Right lobe of liver (tissue), 6 donors: Measurements from ENCODE around the gene ILF2. TPM values are rescaled to one million over a fixed set of nuclear protein-coding genes. Genes with fewer than 3 reads are reported as not detected.
"Not testable (repeated sequence)": the region's sequence is repeated elsewhere in the genome, so short reads cannot be mapped to it uniquely, and the experiment has no call there.

Experiments used
- ATAC-seq, 4 donors: fragments of 200-7000 bp; cut with Tn5 transposase; one replicate each; pipeline ENCODE4 v1.9.1; 2020; ENCODE audit warnings: mild to moderate bottlenecking in 4 of 4, moderate library complexity in 4 of 4
- DNase-seq, 3 donors: peaks; one replicate each; pipeline ENCODE4 v3.0.0-alpha.2; 2020
- H3K27ac ChIP-seq, 3 donors: fragments of 200-600 bp; one replicate each; pipeline ENCODE4 v1.8.0; 2022
- H3K27me3 ChIP-seq, 2 donors: fragments of 200-600 bp; one replicate each; pipeline ENCODE4 v1.8.0; 2022
- H3K36me3 ChIP-seq, 4 donors: fragments of 200-600 bp; sonication (generic) in 1 of 4; one replicate each; pipeline versions ENCODE4 v1.5.1 to v1.8.0; 2017 to 2022; ENCODE audit warnings: control low read depth in 1 of 4
- H3K4me1 ChIP-seq, 4 donors: fragments of 200-600 bp; sonication (generic) in 1 of 4; one replicate each; pipeline versions ENCODE4 v1.5.1 to v1.8.0; 2017 to 2022; ENCODE audit warnings: control low read depth in 1 of 4
- H3K4me3 ChIP-seq, 3 donors: fragments of 200-600 bp; one replicate each; pipeline ENCODE4 v1.8.0; 2022
- H3K9me3 ChIP-seq, 4 donors: fragments of 200-600 bp; sonication (generic) in 1 of 4; one replicate each; pipeline versions ENCODE4 v1.5.1 to v1.8.0; 2017 to 2022; ENCODE audit warnings: control low read depth in 1 of 4
- POLR2A ChIP-seq: fragments of 450-650 bp; IDR thresholded peaks from one replicate; pipeline ENCODE4 v1.6.1; 2017; ENCODE audit warnings: antibody characterized with exemption, mild to moderate bottlenecking
- WGBS: methylation state at CpG from one replicate; pipeline ENCODE4 v1.1.6; 2018; ENCODE audit warnings: low coverage, low lambda C conversion rate; ENCODE audit not compliant: insufficient coverage; ENCODE audit errors: missing lambda C conversion rate; 5-methylcytosine and 5-hydroxymethylcytosine counted together
- intact Hi-C, 2 donors: fragments of 100-400 bp; cut with DNase I; formaldehyde crosslinking; loops; one replicate each; pipeline versions ENCODE4 v1.11.2 to v1.14.1; 2022
- total RNA-seq, 6 experiments: library from RNA; depleted of rRNA in 2 of 6; stranded (reverse); fragments of >200 nt in 2 of 6; fragmentation: NEBNext Ultra II Directional in 3 of 6; extraction: Animal tissue kit (Norgen Biotek cat#: 25700) in 3 of 6; gene quantifications; one replicate each; pipeline versions ENCODE4 v1.1.0 to v1.2.4, GENCODE V29; 2016 to 2023
- TF ChIP-seq, protein P1 (sequence below), 4 donors: fragments of 200-600 bp in 3 of 4; fragments of 450-650 bp in 1 of 4; IDR thresholded peaks; one replicate each; pipeline versions ENCODE4 v1.5.1 to v1.8.0; 2016 to 2022; ENCODE audit warnings: antibody characterized with exemption in 4 of 4, mild to moderate bottlenecking in 2 of 4
- donor health status: DM: no; HTN: yes; CAD: no.
- donor health status: DM: no; HTN: no; CAD: no.
- donor health status: DM: no; HTN: no; CAD: no.
- donor health status: DM: no; HTN: yes; CAD: no.
- donor health status: DM: no; HTN: yes; CAD: no.

Gene ILF2
- total RNA-seq, 6 experiments from 2014 or later = 30.2 to 55.9 (median 38.7) TPM

DNA sequence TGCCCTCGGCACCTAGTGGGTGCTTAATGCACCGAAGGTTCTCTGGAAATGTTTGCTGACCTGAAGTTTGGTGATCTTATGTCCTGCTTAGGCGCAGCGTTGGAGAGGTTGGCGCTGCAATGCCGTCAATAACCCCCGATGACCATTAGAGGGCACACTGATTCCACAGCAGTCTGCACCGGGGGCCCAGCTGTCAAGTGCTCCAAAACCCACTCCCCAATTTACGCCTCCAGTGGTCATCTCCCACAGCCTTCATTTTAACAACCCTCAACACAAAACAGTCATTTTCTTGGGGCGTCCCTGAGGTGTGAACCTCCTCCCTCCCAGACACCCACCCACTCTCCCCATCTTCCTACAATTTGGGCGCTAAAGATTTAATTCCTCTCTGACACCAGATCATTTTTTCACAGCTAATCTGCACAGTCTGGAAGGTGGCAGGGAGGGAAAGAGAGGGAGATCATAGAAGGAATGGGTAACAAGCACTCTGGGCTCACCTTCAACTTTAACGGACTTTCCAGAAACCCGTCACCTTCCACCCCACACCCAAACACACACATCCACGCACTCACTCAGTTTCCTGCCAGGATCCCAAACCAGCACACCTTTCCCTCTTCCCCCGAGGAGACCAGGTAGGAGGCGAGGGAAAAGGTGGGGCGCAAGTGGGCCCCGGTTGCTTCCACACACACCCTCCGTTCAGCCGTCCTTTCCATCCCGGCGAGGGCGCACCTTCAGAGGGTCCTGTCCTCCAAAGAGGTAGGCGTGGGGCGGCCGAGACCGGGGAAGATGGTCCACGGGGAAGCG lies 7.1 kb upstream of the ILF2 start:
- intact Hi-C loops = loop anchor here (5.0 to 10.0 kb wide), 3 partner anchors 69 to 307 kb away; partner anchors contain the start of genes RAB13 (in 1 of the 2) and SLC27A3 (in 1 of the 2)
- TF ChIP-seq POLR2A = no peak
- TF ChIP-seq, protein P1, sequence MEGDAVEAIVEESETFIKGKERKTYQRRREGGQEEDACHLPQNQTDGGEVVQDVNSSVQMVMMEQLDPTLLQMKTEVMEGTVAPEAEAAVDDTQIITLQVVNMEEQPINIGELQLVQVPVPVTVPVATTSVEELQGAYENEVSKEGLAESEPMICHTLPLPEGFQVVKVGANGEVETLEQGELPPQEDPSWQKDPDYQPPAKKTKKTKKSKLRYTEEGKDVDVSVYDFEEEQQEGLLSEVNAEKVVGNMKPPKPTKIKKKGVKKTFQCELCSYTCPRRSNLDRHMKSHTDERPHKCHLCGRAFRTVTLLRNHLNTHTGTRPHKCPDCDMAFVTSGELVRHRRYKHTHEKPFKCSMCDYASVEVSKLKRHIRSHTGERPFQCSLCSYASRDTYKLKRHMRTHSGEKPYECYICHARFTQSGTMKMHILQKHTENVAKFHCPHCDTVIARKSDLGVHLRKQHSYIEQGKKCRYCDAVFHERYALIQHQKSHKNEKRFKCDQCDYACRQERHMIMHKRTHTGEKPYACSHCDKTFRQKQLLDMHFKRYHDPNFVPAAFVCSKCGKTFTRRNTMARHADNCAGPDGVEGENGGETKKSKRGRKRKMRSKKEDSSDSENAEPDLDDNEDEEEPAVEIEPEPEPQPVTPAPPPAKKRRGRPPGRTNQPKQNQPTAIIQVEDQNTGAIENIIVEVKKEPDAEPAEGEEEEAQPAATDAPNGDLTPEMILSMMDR (IDR thresholded peaks at IDR 0.05) = peak; percentile 83 to 91 (median 88)
- DNase-seq (peak; percentile 46 to 54 (median 53)), ATAC-seq (peak; percentile 77 to 82 (median 80))
- 4% methylated on average over 27 of the region's 29 CpGs for WGBS
- peaks cover 0 to 23% (median 3%) of the 10 kb centered on the region in 4 donors for H3K4me1 ChIP-seq
- peaks cover 0 to 7% of the 10 kb centered on the region in 2 donors for H3K27me3 ChIP-seq
- peak overlapping the region in 1 of 3 donors; percentile 12 for H3K27ac ChIP-seq
- no peaks in the 10 kb centered on the region for H3K9me3 ChIP-seq
- H3K36me3 ChIP-seq = no peaks in the 10 kb centered on the region
- peak overlapping the region; percentile 44 to 51 (median 50) for H3K4me3 ChIP-seq

DNA sequence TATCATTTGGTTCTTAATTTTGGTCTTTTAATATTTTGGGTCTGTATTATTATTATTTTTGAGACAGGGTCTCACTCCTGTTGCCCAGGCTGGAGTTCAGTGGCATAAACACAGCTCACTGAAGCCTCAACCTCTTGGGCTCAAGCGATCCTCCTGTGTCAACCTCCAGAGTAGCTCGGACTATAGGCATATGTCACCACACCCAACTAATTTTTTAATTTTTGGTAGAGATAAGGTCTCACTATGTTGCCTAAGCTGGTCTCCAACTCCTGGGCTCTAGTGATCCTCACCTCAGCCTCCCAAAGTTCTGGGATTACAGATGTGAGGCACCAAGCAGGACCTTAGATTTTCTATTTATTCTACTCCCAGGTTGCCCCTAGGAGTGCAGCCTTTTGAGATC lies 2.7 kb upstream of the ILF2 start:
- no peak overlapping the region for H3K4me3 ChIP-seq
- H3K27ac ChIP-seq = no peak overlapping the region
- peaks cover 0 to 3% (median 0%) of the 10 kb centered on the region in 4 donors for H3K36me3 ChIP-seq
- peaks cover 0 to 25% (median 9%) of the 10 kb centered on the region in 4 donors for H3K4me1 ChIP-seq
- 87% methylated on average over 2 of the region's 2 CpGs for WGBS
- no peak for DNase-seq
- no peaks in the 10 kb centered on the region for H3K27me3 ChIP-seq
- TF ChIP-seq, protein P1 (IDR thresholded peaks at IDR 0.05) = no peak
- TF ChIP-seq POLR2A = no peak
- intact Hi-C loops = loop anchor here (10.0 kb wide), 2 partner anchors 101 to 311 kb away; partner anchors contain the start of genes RAB13 (in 1 of the 2) and SLC27A3 (in 1 of the 2)
- no peak for ATAC-seq
- H3K9me3 ChIP-seq = no peaks in the 10 kb centered on the region

DNA sequence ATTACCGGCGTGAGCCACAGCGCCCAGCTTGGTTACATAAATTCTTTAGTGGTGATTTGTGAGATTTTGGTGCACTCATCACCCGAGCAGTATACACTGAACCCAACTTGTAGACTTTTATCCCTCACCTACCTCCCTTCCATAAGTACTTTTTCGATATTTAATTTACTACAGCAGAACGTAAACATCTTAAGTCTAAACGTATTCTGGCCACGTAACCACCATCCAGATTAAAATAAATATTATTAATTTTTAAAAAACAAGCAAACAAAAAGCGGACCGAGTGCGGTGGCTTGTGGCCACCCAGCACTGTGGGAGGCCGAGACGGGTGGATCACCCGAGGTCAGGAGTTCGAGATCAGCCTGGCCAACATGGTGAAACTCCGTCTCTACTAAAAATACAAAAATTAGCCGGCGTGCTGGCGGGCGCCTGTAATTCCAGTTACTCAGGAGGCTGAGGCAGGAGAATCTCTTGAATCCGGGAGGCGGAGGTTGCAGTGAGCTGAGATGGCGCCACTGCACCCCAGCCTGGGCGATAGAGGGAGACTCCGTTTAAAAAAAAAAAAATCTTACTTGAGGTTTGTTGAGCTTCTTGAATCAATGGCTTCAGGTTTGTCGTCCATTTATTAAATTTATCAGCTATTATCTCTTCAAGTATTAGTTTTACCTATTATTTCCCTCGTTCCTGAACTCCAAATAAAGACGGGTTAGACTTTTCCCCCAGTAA lies 998 bp upstream of the ILF2 start:
- H3K27me3 ChIP-seq = not testable (repeated sequence)

DNA sequence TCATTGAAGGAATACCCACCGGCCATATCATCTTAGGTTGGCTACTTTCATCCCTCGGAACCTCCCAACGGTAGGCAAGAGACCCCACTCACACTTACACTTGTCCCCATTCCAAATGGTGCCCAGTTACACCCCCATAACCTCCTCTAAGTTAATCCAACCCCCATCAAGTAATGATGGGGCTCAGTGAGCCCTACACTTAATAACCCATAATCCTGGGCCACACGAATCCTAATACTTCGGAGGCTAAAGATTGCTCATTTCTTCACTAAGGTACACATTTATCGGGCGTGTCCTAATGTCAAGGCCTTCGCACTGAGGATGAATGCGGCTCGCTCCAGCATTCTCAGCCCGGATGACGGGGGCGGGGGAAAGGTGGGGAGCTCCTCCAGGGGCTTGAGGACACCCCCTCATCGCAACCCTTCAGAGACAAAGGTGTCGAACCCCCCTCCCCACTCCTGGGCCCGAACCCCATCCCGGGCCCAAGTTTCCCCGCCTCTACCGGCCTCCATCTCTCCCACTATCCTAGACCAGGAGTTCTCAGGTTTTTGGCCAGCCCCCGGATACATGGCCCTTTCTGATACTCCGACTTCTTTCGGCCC lies 435 bp downstream of the ILF2 start:
- peak overlapping the region; percentile 6 to 67 (median 59) for H3K27ac ChIP-seq
- TF ChIP-seq POLR2A = no peak
- TF ChIP-seq, protein P1 (IDR thresholded peaks at IDR 0.05) = no peak
- intact Hi-C loops = loop anchor here (10.0 kb wide), 2 partner anchors 104 to 314 kb away; partner anchors contain the start of genes RAB13 (in 1 of the 2) and SLC27A3 (in 1 of the 2)
- DNase-seq (peak in 2 of 3 donors; percentile 33 to 59), ATAC-seq (peak; percentile 13 to 29 (median 21))
- H3K27me3 ChIP-seq = no peaks in the 10 kb centered on the region
- no peaks in the 10 kb centered on the region for H3K9me3 ChIP-seq
- WGBS = under 1% methylated on average over 22 of the region's 22 CpGs
- peaks cover 8 to 34% (median 20%) of the 10 kb centered on the region in 4 donors for H3K36me3 ChIP-seq
- H3K4me1 ChIP-seq = peaks cover 0 to 24% (median 7%) of the 10 kb centered on the region in 4 donors
- H3K4me3 ChIP-seq = peak overlapping the region; percentile 63 to 86 (median 64)

More for the DNA sequence above, 998 bp upstream of the ILF2 start:
- Histone ChIP-seq H3K4me1 (peaks cover 0 to 21% (median 6%) of the 10 kb centered on the region in 4 donors), H3K27ac (peak overlapping the region; percentile 73 to 85 (median 79)), H3K36me3 (peaks cover 0 to 20% (median 10%) of the 10 kb centered on the region in 4 donors), H3K4me3 (peak overlapping the region; percentile 23 to 86 (median 37))
- ATAC-seq = peak in 2 of 4 donors; percentile 0 to 1
- 10% methylated on average over 28 of the region's 28 CpGs for WGBS
- H3K9me3 ChIP-seq, DNase-seq: not testable (repeated sequence)
- intact Hi-C loops = loop anchor here (10.0 kb wide), 2 partner anchors 103 to 313 kb away; partner anchors contain the start of genes RAB13 (in 1 of the 2) and SLC27A3 (in 1 of the 2)
